CD14-positive monocyte (primary cell): ENCODE measurements around the gene GALNTL6. TPM values are rescaled to one million over a fixed set of nuclear protein-coding genes. Genes with fewer than 3 reads are reported as not detected.

Experiments used
- DNase-seq, 3 donors: peaks; one replicate each; pipeline ENCODE4 v3.0.0-alpha.2; 2011 to 2022
- H2AFZ ChIP-seq: 2 replicates; pipeline ENCODE4 v1.6.0; 2012; ENCODE audit warnings: mild to moderate bottlenecking, low read depth, low read length, inconsistent platforms; ENCODE audit not compliant: insufficient read depth, poor library complexity, severe bottlenecking
- H3K27ac ChIP-seq, 2 donors: 1 replicate in 1 of 2; 2 replicates in 1 of 2; pipeline ENCODE4 v1.5.1; 2012 to 2013; ENCODE audit warnings: low read length in 2 of 2, control low read depth in 1 of 2, inconsistent platforms in 1 of 2, low read depth in 1 of 2, mild to moderate bottlenecking in 1 of 2
- H3K27me3 ChIP-seq, 2 donors: one replicate each; pipeline versions ENCODE4 v1.6.0 to v1.6.1; 2011 to 2013; ENCODE audit warnings: low read length in 2 of 2; ENCODE audit not compliant: control insufficient read depth in 2 of 2, insufficient read depth in 2 of 2
- H3K36me3 ChIP-seq, 2 donors: replicated peaks in 1 of 2; 1 replicate in 1 of 2; 2 replicates in 1 of 2; pipeline versions ENCODE4 v1.5.1 to v1.6.1; 2012 to 2013; ENCODE audit warnings: low read length in 2 of 2, control low read depth in 1 of 2, inconsistent platforms in 1 of 2, mild to moderate bottlenecking in 1 of 2; ENCODE audit not compliant: insufficient read depth in 2 of 2, control insufficient read depth in 1 of 2
- H3K4me1 ChIP-seq, 2 donors: 1 replicate in 1 of 2; 2 replicates in 1 of 2; pipeline versions ENCODE4 v1.5.1 to v1.6.1; 2012 to 2013; ENCODE audit warnings: low read length in 2 of 2, control low read depth in 1 of 2, inconsistent platforms in 1 of 2, mild to moderate bottlenecking in 1 of 2, moderate library complexity in 1 of 2; ENCODE audit not compliant: insufficient read depth in 2 of 2, control insufficient read depth in 1 of 2
- H3K4me2 ChIP-seq: replicated peaks from 2 replicates; pipeline ENCODE3; 2012; ENCODE audit warnings: low read length, moderate library complexity, mild to moderate bottlenecking; ENCODE audit not compliant: poor library complexity, severe bottlenecking; ENCODE audit errors: extremely low read depth
- H3K4me3 ChIP-seq, 3 experiments: fragments of 200-600 bp in 1 of 3; sonication (generic) in 1 of 3; replicated peaks in 1 of 3; 1 replicate in 2 of 3; 2 replicates in 1 of 3; pipeline ENCODE4 v1.5.1; 2011 to 2013; ENCODE audit warnings: low read length in 3 of 3, mild to moderate bottlenecking in 3 of 3, control low read depth in 2 of 3, low read depth in 2 of 3, inconsistent platforms in 1 of 3, moderate library complexity in 1 of 3
- H3K79me2 ChIP-seq: 2 replicates; pipeline ENCODE4 v1.6.0; 2012; ENCODE audit warnings: mild to moderate bottlenecking, control low read depth, inconsistent platforms, low read length, moderate library complexity; ENCODE audit not compliant: insufficient read depth
- H3K9ac ChIP-seq: 2 replicates; pipeline ENCODE4 v1.6.0; 2017; ENCODE audit warnings: low read length, mild to moderate bottlenecking; ENCODE audit not compliant: insufficient read depth, poor library complexity, severe bottlenecking
- H3K9me3 ChIP-seq, 2 donors: replicated peaks in 1 of 2; 1 replicate in 1 of 2; 2 replicates in 1 of 2; pipeline versions ENCODE4 v1.5.1 to v1.6.1; 2012 to 2013; ENCODE audit warnings: low read length in 2 of 2, control low read depth in 1 of 2; ENCODE audit not compliant: control insufficient read depth in 1 of 2, insufficient read depth in 1 of 2
- H4K20me1 ChIP-seq: 2 replicates; pipeline ENCODE4 v1.6.0; 2012; ENCODE audit warnings: mild to moderate bottlenecking, low read length, control low read depth, moderate library complexity; ENCODE audit not compliant: insufficient read depth
- H3K27ac Mint-ChIP-seq, 7 donors: one replicate each; pipeline ENCODE4 v1.8.0; 2020; ENCODE audit warnings: mild to moderate bottlenecking in 7 of 7, mixed read lengths in 7 of 7, moderate library complexity in 6 of 7, inconsistent platforms in 2 of 7
- H3K27me3 Mint-ChIP-seq, 3 donors: one replicate each; pipeline ENCODE4 v1.8.0; 2021 to 2022; ENCODE audit warnings: low read depth in 3 of 3, mild to moderate bottlenecking in 3 of 3, mixed read lengths in 3 of 3, moderate library complexity in 3 of 3, inconsistent platforms in 1 of 3
- H3K36me3 Mint-ChIP-seq, 2 donors: one replicate each; pipeline ENCODE4 v1.8.0; 2020; ENCODE audit warnings: mixed read lengths in 2 of 2, inconsistent platforms in 1 of 2, mild to moderate bottlenecking in 1 of 2
- H3K4me1 Mint-ChIP-seq: one replicate; pipeline ENCODE4 v1.8.0; 2020; ENCODE audit warnings: mild to moderate bottlenecking, mixed read lengths
- H3K4me3 Mint-ChIP-seq, 2 donors: one replicate each; pipeline ENCODE4 v1.8.0; 2020; ENCODE audit warnings: mild to moderate bottlenecking in 2 of 2, mixed read lengths in 2 of 2, moderate library complexity in 1 of 2
- H3K9me3 Mint-ChIP-seq, 7 donors: one replicate each; pipeline ENCODE4 v1.8.0; 2020 to 2022; ENCODE audit warnings: mixed read lengths in 7 of 7, mild to moderate bottlenecking in 6 of 7, moderate library complexity in 6 of 7, inconsistent platforms in 2 of 7
- WGBS: methylation state at CpG from one replicate; pipeline ENCODE4 v1.1.5; 2013; ENCODE audit warnings: missing lambda C conversion rate; ENCODE audit not compliant: insufficient coverage; 5-methylcytosine and 5-hydroxymethylcytosine counted together
- intact Hi-C, 2 donors: fragments of 100-400 bp; cut with micrococcal nuclease; formaldehyde crosslinking; loops; one replicate each; pipeline versions ENCODE4 v1.15.0 to v1.15.1; 2023
- polyA plus RNA-seq, 3 donors: library from polyadenylated mRNA; depleted of rRNA in 1 of 3; unstranded in 2 of 3; stranded (reverse) in 1 of 3; fragments of 300-500 nt in 2 of 3; fragments of >200 nt in 1 of 3; fragmentation: Illumina TruSeq in 2 of 3; gene quantifications; 1 replicate in 2 of 3; 2 replicates in 1 of 3; pipeline ENCODE4 v1.2.3, GENCODE V29; 2012 to 2021
- TF ChIP-seq, protein P1 (sequence below): fragments of 200-600 bp; IDR thresholded peaks from one replicate; pipeline ENCODE4 v1.8.0; 2022; ENCODE audit warnings: antibody characterized with exemption, mild to moderate bottlenecking

The GALNTL6 gene
- polyA plus RNA-seq, 3 donors: 0.05 TPM; not detected in 2

DNA sequence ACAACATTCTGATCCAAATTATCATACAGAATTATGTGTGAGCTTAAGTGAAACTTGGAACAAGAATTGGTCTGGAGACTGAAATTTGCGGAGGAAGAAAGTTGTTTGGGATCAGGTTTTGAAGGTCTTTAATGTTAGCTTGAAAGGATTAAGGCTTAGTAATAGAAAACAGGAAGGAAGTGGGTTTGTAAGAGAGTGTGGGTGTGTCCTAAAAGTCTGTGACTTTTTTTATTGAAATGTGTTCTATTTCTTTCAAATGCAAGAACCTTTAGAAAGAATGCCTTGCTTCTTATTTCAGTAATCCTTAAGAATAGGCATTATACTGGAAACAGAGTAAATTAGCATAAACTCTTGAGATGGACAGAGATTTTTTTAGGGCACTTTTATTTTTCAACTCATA is 198.0 kb downstream of the GALNTL6 start:
- Histone ChIP-seq H3K4me1 (no peaks in the 10 kb centered on the region), H4K20me1 (no peaks in the 10 kb centered on the region), H3K9me3 (no peaks in the 10 kb centered on the region), H3K9ac (no peak overlapping the region), H3K4me2 (no peak overlapping the region), H3K27ac (no peak overlapping the region), H3K79me2 (no peaks in the 10 kb centered on the region), H3K27me3 (no peaks in the 10 kb centered on the region), H3K4me3 (no peak overlapping the region), H3K36me3 (no peaks in the 10 kb centered on the region), H2AFZ (no peak overlapping the region)
- no peaks in the 10 kb centered on the region for H3K36me3 Mint-ChIP-seq
- peaks cover 4% of the 10 kb centered on the region for H3K4me1 Mint-ChIP-seq
- no peak overlapping the region for H3K27ac Mint-ChIP-seq
- peaks cover 0 to 7% (median 4%) of the 10 kb centered on the region in 7 donors for H3K9me3 Mint-ChIP-seq
- intact Hi-C loops: no loop called here
- DNase-seq: no peak
- WGBS: 83% methylated on average over 1 of the region's 1 CpG
- TF ChIP-seq, protein P1, sequence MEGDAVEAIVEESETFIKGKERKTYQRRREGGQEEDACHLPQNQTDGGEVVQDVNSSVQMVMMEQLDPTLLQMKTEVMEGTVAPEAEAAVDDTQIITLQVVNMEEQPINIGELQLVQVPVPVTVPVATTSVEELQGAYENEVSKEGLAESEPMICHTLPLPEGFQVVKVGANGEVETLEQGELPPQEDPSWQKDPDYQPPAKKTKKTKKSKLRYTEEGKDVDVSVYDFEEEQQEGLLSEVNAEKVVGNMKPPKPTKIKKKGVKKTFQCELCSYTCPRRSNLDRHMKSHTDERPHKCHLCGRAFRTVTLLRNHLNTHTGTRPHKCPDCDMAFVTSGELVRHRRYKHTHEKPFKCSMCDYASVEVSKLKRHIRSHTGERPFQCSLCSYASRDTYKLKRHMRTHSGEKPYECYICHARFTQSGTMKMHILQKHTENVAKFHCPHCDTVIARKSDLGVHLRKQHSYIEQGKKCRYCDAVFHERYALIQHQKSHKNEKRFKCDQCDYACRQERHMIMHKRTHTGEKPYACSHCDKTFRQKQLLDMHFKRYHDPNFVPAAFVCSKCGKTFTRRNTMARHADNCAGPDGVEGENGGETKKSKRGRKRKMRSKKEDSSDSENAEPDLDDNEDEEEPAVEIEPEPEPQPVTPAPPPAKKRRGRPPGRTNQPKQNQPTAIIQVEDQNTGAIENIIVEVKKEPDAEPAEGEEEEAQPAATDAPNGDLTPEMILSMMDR: no peak
- no peaks in the 10 kb centered on the region for H3K27me3 Mint-ChIP-seq
- H3K4me3 Mint-ChIP-seq: no peak overlapping the region

DNA sequence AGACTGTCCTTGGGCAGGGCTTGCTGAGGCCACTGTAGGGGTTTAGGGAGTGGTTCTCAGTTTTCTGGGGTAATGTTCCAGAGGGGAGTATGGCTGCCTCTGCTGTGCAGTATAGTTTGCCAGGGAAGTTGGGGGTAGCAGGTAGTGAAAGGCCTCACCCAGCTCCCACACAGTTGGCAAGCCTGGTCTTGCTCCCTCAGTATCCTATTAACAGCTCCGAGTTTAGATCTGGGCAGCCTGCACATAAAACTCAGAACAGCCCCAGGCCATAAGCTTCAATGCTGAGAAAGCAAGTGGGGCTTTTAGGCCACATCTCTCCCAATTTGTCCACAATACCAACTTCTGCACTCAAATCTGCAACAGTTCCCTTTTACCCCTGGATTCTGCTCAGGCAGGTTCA is 205.2 kb downstream of the GALNTL6 start:
- H3K9me3 Mint-ChIP-seq: peaks cover 0 to 18% (median 9%) of the 10 kb centered on the region in 7 donors
- no peaks in the 10 kb centered on the region for H3K4me1 ChIP-seq
- no peak overlapping the region for H3K9ac ChIP-seq
- H3K4me1 Mint-ChIP-seq: no peaks in the 10 kb centered on the region
- H3K36me3 Mint-ChIP-seq: no peaks in the 10 kb centered on the region
- no peaks in the 10 kb centered on the region for H3K27me3 Mint-ChIP-seq
- H3K27me3 ChIP-seq: no peaks in the 10 kb centered on the region
- no peaks in the 10 kb centered on the region for H4K20me1 ChIP-seq
- TF ChIP-seq, protein P1: no peak
- 100% methylated on average over 1 of the region's 1 CpG for WGBS
- no peak overlapping the region for H3K4me2 ChIP-seq
- H3K4me3 Mint-ChIP-seq: no peak overlapping the region
- no peak overlapping the region for H3K4me3 ChIP-seq
- no peak overlapping the region for H2AFZ ChIP-seq
- H3K79me2 ChIP-seq: no peaks in the 10 kb centered on the region
- H3K9me3 ChIP-seq: peaks cover 10 to 17% of the 10 kb centered on the region in 2 donors
- intact Hi-C loops: no loop called here
- no peaks in the 10 kb centered on the region for H3K36me3 ChIP-seq
- H3K27ac Mint-ChIP-seq: no peak overlapping the region
- DNase-seq: no peak
- H3K27ac ChIP-seq: no peak overlapping the region
